ENCODE results near the gene CYP19A1.

Gene CYP19A1

GRCh38 chr15:51161491-51162220, 176.7 kb downstream of the CYP19A1 start:
- no peak for TF ChIP-seq SPI1 (IDR thresholded peaks at IDR 0.05; ENCODE audit: low read depth, low read length)
- no peak for TF ChIP-seq TAF1 (IDR thresholded peaks at IDR 0.05; ENCODE audit: low read depth, low read length)
- no peak for TF ChIP-seq POLR2A (IDR thresholded peaks at IDR 0.05; ENCODE audit: low read depth, low read length)
- TF ChIP-seq POU2F2 (IDR thresholded peaks at IDR 0.05; ENCODE audit: low read depth, low read length), result no peak
- TF ChIP-seq PAX5 (IDR thresholded peaks at IDR 0.05; ENCODE audit: insufficient read depth, low read length, severe bottlenecking), result no peak
- no peak for FAIRE-seq
- DNase-seq (ENCODE audit: insufficient read length, low spot score), result no peak

- TF ChIP-seq POLR2AphosphoS5 (IDR thresholded peaks at IDR 0.05; ENCODE audit: low read depth, low read length), result no peak
- no peak for TF ChIP-seq SPI1 (IDR thresholded peaks at IDR 0.05; ENCODE audit: low read depth, low read length)
- TF ChIP-seq POU2F2 (IDR thresholded peaks at IDR 0.05; ENCODE audit: low read depth, low read length), result no peak
- no peak for TF ChIP-seq PAX5 (IDR thresholded peaks at IDR 0.05; ENCODE audit: insufficient read depth, low read length, severe bottlenecking)
- TF ChIP-seq TAF1 (IDR thresholded peaks at IDR 0.05; ENCODE audit: low read depth, low read length), result no peak
- DNase-seq (ENCODE audit: insufficient read length, low spot score) (no peak), FAIRE-seq (no peak)
These were observed 177.9 kb downstream of the CYP19A1 start for GRCh38 chr15:51160484-51160883.
